Tibial nerve (tissue), 3 donors: ENCODE measurements around the gene DNAH14.
"Not testable (repeated sequence)": the region's sequence is repeated elsewhere in the genome, so short reads cannot be mapped to it uniquely, and the experiment has no call there.

ENCODE experiments used
- CTCF ChIP-seq, 5 experiments: fragments of 200-600 bp in 3 of 5; fragments of 450-650 bp in 2 of 5; sonication (generic) in 3 of 5; IDR thresholded peaks; one replicate each; pipeline ENCODE4 v1.5.1; 2016 to 2019; ENCODE audit warnings: antibody characterized with exemption in 5 of 5, mild to moderate bottlenecking in 3 of 5, moderate library complexity in 2 of 5
- POLR2A ChIP-seq, 2 donors: fragments of 450-650 bp; IDR thresholded peaks; one replicate each; pipeline ENCODE4 v1.6.1; 2017; ENCODE audit warnings: antibody characterized with exemption in 2 of 2, mild to moderate bottlenecking in 2 of 2, moderate library complexity in 2 of 2

GRCh38 chr1:225211694-225212442 is 282.4 kb downstream of the DNAH14 start:
- TF ChIP-seq POLR2A, CTCF (IDR thresholded peaks at IDR 0.05): not testable (repeated sequence)
